Measurements from ENCODE around the gene MYO18A. TPM values are rescaled to one million over a fixed set of nuclear protein-coding genes. Genes with fewer than 3 reads are reported as not detected.
"Not testable (repeated sequence)": the region's sequence is repeated elsewhere in the genome, so short reads cannot be mapped to it uniquely, and the experiment has no call there.

MYO18A gene
- total and polyA plus RNA-seq, 5 experiments from 2014 or later = 4.6 to 69.3 (median 12.6) TPM

- no peak for DNase-seq
- Mint-ChIP-seq H3K4me3 (peak overlapping the region; percentile 54 to 83 (median 72)), H3K36me3 (no peaks in the 10 kb centered on the region), H3K27ac (peak overlapping the region; percentile 60 to 92 (median 86)), H3K27me3 (no peaks in the 10 kb centered on the region), H3K9me3 (no peaks in the 10 kb centered on the region), H3K4me1 (peaks cover 29 to 59% (median 48%) of the 10 kb centered on the region in 4 donors)
- ATAC-seq = no peak
- POLR2A ChIA-PET = interaction anchor here (0.6 to 5.9 kb wide), 11 partner anchors 8 to 213 kb away, joined by 3 to 64 read pairs (median 6); partner anchors contain the start of genes MYO18A and NUFIP2
Measured at GRCh38 chr17:29148257-29148789, 31.9 kb downstream of the MYO18A start.

DNA sequence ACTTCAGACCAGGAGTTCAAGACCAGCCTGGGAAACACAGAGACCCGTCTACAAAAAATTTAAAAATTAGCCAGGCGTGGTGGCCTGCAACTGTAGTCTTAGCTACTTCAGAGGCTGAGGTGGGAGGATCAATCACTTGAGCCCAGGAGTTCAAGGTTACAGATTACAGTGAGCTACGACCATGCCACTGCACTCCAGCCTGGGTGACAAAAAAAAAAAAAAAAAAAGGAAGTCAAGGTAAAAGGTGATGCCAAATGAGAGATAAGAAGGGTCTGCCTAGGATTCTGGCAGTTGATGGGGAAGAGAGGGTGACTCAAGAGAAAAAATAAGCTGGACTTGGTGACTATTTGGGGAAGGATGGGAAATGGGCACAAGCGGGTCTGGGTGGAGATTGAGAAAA, 32.5 kb downstream of the MYO18A start:
- Mint-ChIP-seq H3K27ac (peak overlapping the region in 6 of 10 donors; percentile 63 to 90 (median 76)), H3K27me3 (no peaks in the 10 kb centered on the region), H3K36me3 (no peaks in the 10 kb centered on the region), H3K9me3 (no peaks in the 10 kb centered on the region), H3K4me1 (peaks cover 29 to 64% (median 49%) of the 10 kb centered on the region in 4 donors), H3K4me3 (peak overlapping the region in 9 of 10 donors; percentile 2 to 58 (median 36))
- ATAC-seq = no peak
- POLR2A ChIA-PET = interaction anchor here (0.7 to 5.9 kb wide), 6 partner anchors 8 to 147 kb away, joined by 3 to 64 read pairs (median 14); partner anchors contain the start of genes MYO18A and NUFIP2
- no peak for DNase-seq

DNA sequence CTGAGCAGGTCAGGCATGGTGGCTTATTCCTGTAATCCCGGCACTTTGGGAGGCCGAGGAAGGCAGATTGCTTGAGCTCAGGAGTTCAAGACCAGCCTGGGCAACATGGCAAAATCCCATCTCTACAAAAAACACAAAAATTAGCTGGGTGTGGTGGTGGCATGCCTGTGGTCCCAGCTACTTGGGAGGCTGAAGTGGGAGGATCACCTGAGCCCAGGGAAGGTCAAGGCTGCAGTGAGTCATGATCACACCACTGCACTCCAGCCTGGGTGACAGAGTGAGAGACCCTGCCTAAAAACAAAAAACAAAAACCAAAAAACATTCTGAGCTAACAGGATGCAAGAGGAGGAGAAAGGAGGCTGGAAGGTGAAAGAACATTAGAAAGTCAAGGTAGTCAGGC, 33.0 kb downstream of the MYO18A start:
- Mint-ChIP-seq H3K27ac (peak overlapping the region in 7 of 10 donors; percentile 30 to 90 (median 77)), H3K4me3 (peak overlapping the region in 2 of 10 donors; percentile 39 to 43), H3K4me1 (peaks cover 29 to 69% (median 51%) of the 10 kb centered on the region in 4 donors)
- H3K9me3 Mint-ChIP-seq, H3K27me3 Mint-ChIP-seq, H3K36me3 Mint-ChIP-seq, DNase-seq, ATAC-seq: not testable (repeated sequence)
- POLR2A ChIA-PET = interaction anchor here (0.7 to 5.9 kb wide), 5 partner anchors 7 to 147 kb away, joined by 4 to 64 read pairs (median 15); partner anchors contain the start of genes MYO18A and NUFIP2

GRCh38 chr17:29146369-29146972, 33.7 kb downstream of the MYO18A start:
- Mint-ChIP-seq H3K36me3 (no peaks in the 10 kb centered on the region), H3K4me3 (peak overlapping the region in 2 of 10 donors; percentile 2 to 4), H3K27ac (peak overlapping the region in 8 of 10 donors; percentile 31 to 83 (median 64)), H3K4me1 (peaks cover 28 to 75% (median 55%) of the 10 kb centered on the region in 4 donors), H3K27me3 (no peaks in the 10 kb centered on the region), H3K9me3 (no peaks in the 10 kb centered on the region)
- DNase-seq (no peak), ATAC-seq (no peak)
- POLR2A ChIA-PET = interaction anchor here (2.3 to 5.9 kb wide), 3 partner anchors 22 to 148 kb away, joined by 13 to 64 read pairs (median 13); partner anchors contain the start of genes MYO18A and NUFIP2

DNA sequence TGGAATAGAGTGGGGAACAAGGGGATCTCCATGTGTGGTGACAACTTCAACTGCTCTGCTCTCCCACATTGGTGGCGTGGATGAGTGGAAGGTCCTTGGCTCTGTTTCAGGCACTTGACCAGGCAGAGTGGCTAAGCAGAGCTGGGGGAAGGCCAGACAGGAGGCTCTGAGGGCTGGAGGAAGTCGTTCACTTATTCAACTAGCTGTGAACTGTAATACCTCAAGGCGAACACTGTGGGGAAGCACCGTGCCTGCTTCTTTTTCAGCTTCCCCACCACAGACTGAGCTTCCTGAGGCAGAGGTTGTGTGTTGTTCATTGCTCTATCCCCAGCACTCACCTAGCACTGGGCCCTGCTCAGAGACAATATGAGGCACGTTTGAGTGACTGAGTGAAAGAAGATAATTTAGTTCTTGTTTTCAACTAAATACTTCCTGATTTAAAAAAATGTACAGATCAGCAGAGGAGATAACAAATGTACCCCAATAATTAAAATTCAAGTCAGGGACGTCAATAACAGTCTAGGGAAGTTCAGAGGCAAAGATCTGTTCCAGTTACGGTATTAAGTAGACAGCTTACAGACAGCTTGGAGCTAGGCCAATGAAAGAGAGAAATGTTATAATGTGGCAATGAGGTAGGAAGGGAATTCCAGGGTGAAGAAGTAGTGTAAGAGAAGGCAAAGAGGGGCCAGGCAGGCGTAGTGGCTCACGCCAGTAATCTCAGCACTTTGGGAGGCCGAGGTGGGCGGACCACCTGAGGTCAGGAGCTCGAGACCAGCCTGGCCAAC, 34.7 kb downstream of the MYO18A start:
- Mint-ChIP-seq H3K27ac (peak overlapping the region; percentile 60 to 94 (median 88)), H3K36me3 (no peaks in the 10 kb centered on the region), H3K27me3 (no peaks in the 10 kb centered on the region), H3K9me3 (no peaks in the 10 kb centered on the region), H3K4me1 (peaks cover 33 to 81% (median 65%) of the 10 kb centered on the region in 4 donors), H3K4me3 (peak overlapping the region in 8 of 10 donors; percentile 6 to 74 (median 22))
- peak; percentile 40 to 81 (median 66) for DNase-seq
- ATAC-seq = peak; percentile 57 to 65
- POLR2A ChIA-PET = interaction anchor here (0.6 to 2.3 kb wide), 7 partner anchors 10 to 326 kb away, joined by 3 to 13 read pairs (median 4); partner anchors contain the start of genes MYO18A, NUFIP2 and PHF12

GRCh38 chr17:29143894-29144293, 36.3 kb downstream of the MYO18A start:
- ATAC-seq = no peak
- Mint-ChIP-seq H3K4me1 (peaks cover 39 to 75% (median 67%) of the 10 kb centered on the region in 4 donors), H3K27ac (peak overlapping the region; percentile 14 to 86 (median 66)), H3K4me3 (peak overlapping the region in 2 of 10 donors; percentile 17 to 34), H3K9me3 (no peaks in the 10 kb centered on the region), H3K27me3 (no peaks in the 10 kb centered on the region), H3K36me3 (no peaks in the 10 kb centered on the region)
- POLR2A ChIA-PET = interaction anchor here (1.0 to 2.2 kb wide), 3 partner anchors 11 to 32 kb away, joined by 3 to 8 read pairs (median 3); no protein-coding TSS in a partner anchor
- DNase-seq = no peak

DNA sequence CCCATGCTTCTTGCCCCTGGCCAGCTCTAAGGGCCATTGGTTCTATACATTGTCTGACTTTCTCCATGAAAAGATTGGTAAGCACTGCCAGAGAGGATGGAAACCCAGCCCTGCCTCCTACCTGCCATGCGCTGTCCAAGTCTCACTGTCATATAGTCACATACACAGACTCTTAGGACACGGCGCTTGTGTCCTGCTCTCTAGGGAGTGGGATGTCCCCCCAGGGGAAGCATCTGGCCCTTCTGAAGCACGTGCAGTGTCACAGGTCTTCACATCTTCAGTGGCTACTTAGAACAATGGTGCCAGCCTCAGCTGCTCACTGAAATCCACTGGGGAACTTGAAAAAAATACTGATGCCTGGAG, 38.7 kb downstream of the MYO18A start:
- no peak for DNase-seq
- Mint-ChIP-seq H3K27ac (peak overlapping the region; percentile 87 to 100 (median 98)), H3K4me1 (peaks cover 42 to 84% (median 73%) of the 10 kb centered on the region in 4 donors), H3K9me3 (no peaks in the 10 kb centered on the region), H3K27me3 (no peaks in the 10 kb centered on the region), H3K4me3 (peak overlapping the region; percentile 85 to 95 (median 92)), H3K36me3 (peaks cover 0 to 5% (median 0%) of the 10 kb centered on the region in 3 donors)
- no peak for ATAC-seq
- POLR2A ChIA-PET = interaction anchor here (0.7 to 3.9 kb wide), 6 partner anchors 9 to 149 kb away, joined by 3 to 23 read pairs (median 7); partner anchors contain the start of gene MYO18A

- no peaks in the 10 kb centered on the region for H3K27me3 Mint-ChIP-seq
- peak; percentile 58 to 71 for ATAC-seq
- peak overlapping the region; percentile 87 to 100 (median 98) for H3K27ac Mint-ChIP-seq
- no peaks in the 10 kb centered on the region for H3K9me3 Mint-ChIP-seq
- peak overlapping the region; percentile 85 to 95 (median 92) for H3K4me3 Mint-ChIP-seq
- H3K36me3 Mint-ChIP-seq = peaks cover 0 to 10% (median 0%) of the 10 kb centered on the region in 3 donors
- DNase-seq = peak in 9 of 10 donors; percentile 38 to 68 (median 55)
- POLR2A ChIA-PET = interaction anchor here (0.7 to 3.9 kb wide), 16 partner anchors 8 to 783 kb away, joined by 3 to 23 read pairs (median 7); partner anchors contain the start of genes ABHD15, MYO18A, NUFIP2 and PHF12
- peaks cover 41 to 85% (median 70%) of the 10 kb centered on the region in 4 donors for H3K4me1 Mint-ChIP-seq
Measured at GRCh38 chr17:29140631-29141513, 39.3 kb downstream of the MYO18A start.

GRCh38 chr17:29140051-29140621, 40.1 kb downstream of the MYO18A start:
- DNase-seq (peak; percentile 51 to 87 (median 68)), ATAC-seq (peak; percentile 61 to 72)
- Mint-ChIP-seq H3K27ac (peak overlapping the region; percentile 87 to 100 (median 98)), H3K27me3 (no peaks in the 10 kb centered on the region), H3K4me3 (peak overlapping the region; percentile 85 to 95 (median 92)), H3K4me1 (peaks cover 35 to 84% (median 65%) of the 10 kb centered on the region in 4 donors), H3K36me3 (peaks cover 0 to 18% (median 3%) of the 10 kb centered on the region in 3 donors), H3K9me3 (no peaks in the 10 kb centered on the region)
- POLR2A ChIA-PET = interaction anchor here (1.0 to 3.9 kb wide), 12 partner anchors 9 to 783 kb away, joined by 3 to 23 read pairs (median 8); partner anchors contain the start of genes ABHD15, MYO18A, NUFIP2 and PHF12

DNA sequence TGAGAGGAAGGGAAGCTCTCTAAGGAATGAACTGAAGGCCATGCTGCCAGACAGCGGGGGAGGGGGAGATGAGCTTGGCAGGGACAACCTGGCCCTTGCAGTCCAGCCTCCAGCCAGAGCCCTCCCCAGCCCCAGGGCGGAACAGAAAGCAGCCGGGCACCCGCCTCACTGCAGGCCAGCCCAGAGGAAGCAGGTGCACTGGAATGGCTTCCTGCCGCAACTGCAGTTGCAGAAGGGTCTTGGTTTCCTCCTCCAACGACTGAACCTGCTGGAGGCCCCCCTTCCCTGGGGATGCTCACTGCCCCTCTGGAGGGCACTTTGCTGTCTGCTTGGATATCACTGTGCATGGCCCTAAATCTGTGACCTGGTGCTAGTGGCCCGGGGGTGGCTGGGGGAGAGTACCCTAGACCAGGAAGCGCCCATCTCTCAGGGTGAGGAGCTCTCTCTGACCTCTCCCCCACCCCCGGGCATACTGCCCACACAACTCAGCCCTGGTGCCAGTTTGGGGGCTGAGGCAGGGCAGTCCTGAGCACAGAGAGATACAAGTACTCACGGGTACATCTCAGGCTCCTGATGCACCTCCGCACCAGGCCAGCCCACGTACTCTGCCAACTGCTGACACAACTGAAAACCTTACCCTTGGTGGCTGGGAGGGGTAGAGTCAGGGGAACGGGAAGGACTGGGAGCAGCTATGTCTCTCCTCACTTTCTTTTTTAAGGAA, 41.1 kb downstream of the MYO18A start:
- DNase-seq (peak in 4 of 10 donors; percentile 19 to 38 (median 28)), ATAC-seq (peak in 1 of 2 donors; percentile 14)
- Mint-ChIP-seq H3K27me3 (no peaks in the 10 kb centered on the region), H3K4me1 (peaks cover 31 to 76% (median 60%) of the 10 kb centered on the region in 4 donors), H3K36me3 (peaks cover 0 to 19% (median 3%) of the 10 kb centered on the region in 3 donors), H3K27ac (peak overlapping the region; percentile 87 to 100 (median 98)), H3K4me3 (peak overlapping the region; percentile 85 to 95 (median 92)), H3K9me3 (no peaks in the 10 kb centered on the region)
- POLR2A ChIA-PET = interaction anchor here (0.6 to 3.9 kb wide), 13 partner anchors 10 to 782 kb away, joined by 3 to 23 read pairs (median 5); partner anchors contain the start of genes ABHD15, MYO18A, PHF12 and POLDIP2

Data from naive thymus-derived CD8-positive, alpha-beta T cell (primary cell).